GM08714 (cell line): ENCODE measurements around the gene PAMR1.

Source experiments
- H3K4me3 ChIP-seq: fragments of 200-500 bp; sonication (Bioruptor generic); 2 replicates; pipeline ENCODE4 v1.5.1; 2014; ENCODE audit warnings: mild to moderate bottlenecking, low read length, inconsistent platforms
- ZNF274 ChIP-seq: IDR thresholded peaks from 2 replicates; pipeline ENCODE4 v1.6.1; 2012; ENCODE audit warnings: mild to moderate bottlenecking, low read depth, low read length

The PAMR1 gene

GRCh38 chr11:35424157-35424940, 101.1 kb downstream of the PAMR1 start:
- TF ChIP-seq ZNF274: no peak
- no peak overlapping the region for H3K4me3 ChIP-seq

GRCh38 chr11:35420371-35420770, 105.0 kb downstream of the PAMR1 start:
- no peak for TF ChIP-seq ZNF274
- no peak overlapping the region for H3K4me3 ChIP-seq

DNA sequence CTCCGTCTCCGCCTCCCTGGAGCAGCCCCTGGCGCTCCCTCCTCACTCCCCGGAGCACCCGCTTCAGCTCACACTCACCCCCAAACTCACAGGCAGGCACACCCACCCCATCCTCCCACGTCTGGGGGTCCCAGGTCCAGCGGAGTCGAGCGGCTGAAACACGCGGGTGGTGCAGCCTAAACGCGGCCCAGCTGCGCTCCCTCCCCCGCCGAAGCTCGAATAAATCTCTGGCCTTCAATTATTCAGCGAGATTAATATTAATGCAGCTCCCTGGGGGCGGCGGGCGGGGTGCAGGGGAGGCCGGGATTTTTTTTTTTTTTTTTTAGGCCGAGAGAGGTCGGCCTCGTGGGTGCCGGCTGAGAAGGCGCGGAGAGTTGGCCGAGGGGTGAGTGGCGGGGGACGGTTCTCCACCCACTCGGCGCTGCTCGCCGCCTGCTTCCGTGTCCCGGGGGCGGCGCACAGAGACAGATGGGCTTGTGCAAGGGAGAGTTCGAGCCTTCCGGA, 105.5 kb downstream of the PAMR1 start:
- H3K4me3 ChIP-seq: no peak overlapping the region; the same call in 1 of the 2 replicates
- TF ChIP-seq ZNF274: no peak

GRCh38 chr11:35419184-35419829, 106.1 kb downstream of the PAMR1 start, which contains the start of gene SLC1A2:
SLC1A2 (minus strand) TSS chr11:35419558; CDS start chr11:35418966, 592 bp downstream.
- peak within 1 kb of the TSS; percentile 36; the same call in 1 of the 2 replicates for H3K4me3 ChIP-seq
- TF ChIP-seq ZNF274: no peak

GRCh38 chr11:35418282-35419183, 106.9 kb downstream of the PAMR1 start:
- H3K4me3 ChIP-seq: peak overlapping the region; percentile 36; the same call in 1 of the 2 replicates
- TF ChIP-seq ZNF274: no peak

DNA sequence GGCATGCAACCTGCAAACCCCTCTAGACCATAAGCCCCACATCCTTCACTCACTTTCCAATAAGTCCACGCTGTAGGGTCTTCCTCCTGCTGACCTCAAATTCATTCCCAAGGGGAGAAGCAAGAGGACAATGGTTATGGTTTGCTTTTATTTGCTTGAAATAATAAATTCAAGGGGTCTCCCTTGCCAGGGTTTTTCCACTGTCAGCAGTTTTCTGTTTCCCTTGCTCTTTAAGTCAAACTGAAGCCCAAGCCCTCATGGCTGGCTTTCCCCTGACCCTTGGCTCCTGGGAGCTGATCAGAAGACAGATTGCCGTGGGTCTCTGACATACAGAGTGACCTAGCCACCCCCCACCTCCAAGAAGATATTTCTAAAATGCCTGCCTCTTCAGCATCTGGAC, 109.9 kb downstream of the PAMR1 start:
- TF ChIP-seq ZNF274: no peak

GRCh38 chr11:35414776-35415175, 110.6 kb downstream of the PAMR1 start:
- H3K4me3 ChIP-seq: no peak overlapping the region
- TF ChIP-seq ZNF274: no peak

More for the DNA sequence above, 109.9 kb downstream of the PAMR1 start:
- no peak overlapping the region for H3K4me3 ChIP-seq

- no peak overlapping the region for H3K4me3 ChIP-seq
- no peak for TF ChIP-seq ZNF274
These were observed 111.1 kb downstream of the PAMR1 start for GRCh38 chr11:35414311-35414710.

DNA sequence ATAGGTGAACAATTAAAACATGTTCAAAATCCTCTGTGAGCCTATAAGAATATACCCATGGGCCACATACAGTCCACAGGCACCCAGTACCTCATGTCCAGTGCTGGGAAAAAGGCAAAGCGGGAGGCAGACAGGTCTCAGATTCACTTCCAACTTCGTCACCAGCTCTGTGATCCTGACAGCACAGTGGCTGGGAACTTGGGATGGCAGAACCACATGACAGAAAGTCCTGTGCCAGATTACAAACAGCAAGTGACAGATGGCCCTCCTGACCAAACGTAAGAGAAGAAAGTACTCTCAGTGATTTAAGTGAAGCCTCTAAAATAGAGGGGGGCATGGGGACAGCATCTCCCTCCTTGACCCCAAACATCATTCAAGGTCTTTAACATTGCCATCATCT, 111.8 kb downstream of the PAMR1 start:
- TF ChIP-seq ZNF274: no peak
- H3K4me3 ChIP-seq: no peak overlapping the region

- no peak for TF ChIP-seq ZNF274
- H3K4me3 ChIP-seq: no peak overlapping the region
These were observed 113.1 kb downstream of the PAMR1 start for GRCh38 chr11:35412285-35412684.

DNA sequence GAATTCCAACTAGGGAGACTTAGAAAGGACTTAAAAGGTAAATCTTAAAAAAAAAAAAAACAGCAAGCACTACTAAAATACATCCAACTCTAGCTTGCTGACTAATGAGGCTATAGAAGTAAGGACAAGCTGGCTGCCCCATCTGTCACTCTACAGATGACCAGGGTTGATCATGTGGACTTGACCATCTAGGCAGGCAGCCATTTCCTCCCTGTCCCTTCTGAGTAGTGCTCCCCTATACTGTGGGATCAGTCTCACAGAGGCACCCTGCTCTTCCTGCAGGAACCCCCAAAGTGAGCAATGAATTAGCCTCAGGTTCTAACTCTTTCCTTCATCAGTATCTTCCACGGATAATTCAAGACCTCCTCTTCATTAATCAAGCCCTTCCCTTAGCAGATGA, 118.4 kb downstream of the PAMR1 start:
- no peak for TF ChIP-seq ZNF274

DNA sequence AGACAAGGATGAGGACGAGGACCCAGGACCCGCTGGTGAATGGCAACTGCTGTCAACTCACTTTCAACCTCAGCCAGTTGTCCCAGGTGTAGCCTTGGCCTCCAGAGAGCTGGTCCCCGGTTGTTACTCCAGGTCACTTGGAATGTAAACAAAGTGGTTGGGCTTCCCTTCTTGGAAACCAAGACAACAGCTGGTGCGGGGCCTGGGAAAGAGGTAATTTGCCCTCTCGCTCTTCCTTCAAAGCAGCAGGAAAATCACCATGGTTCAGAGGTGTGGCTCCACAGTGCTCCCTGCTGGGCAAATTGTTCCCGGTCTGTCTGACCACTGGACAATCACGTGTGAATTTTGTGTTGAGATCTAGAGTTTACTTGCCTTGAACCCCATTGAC, 121.0 kb downstream of the PAMR1 start:
- no peak overlapping the region for H3K4me3 ChIP-seq
- no peak for TF ChIP-seq ZNF274

More for the DNA sequence above, 118.4 kb downstream of the PAMR1 start:
- H3K4me3 ChIP-seq: no peak overlapping the region

DNA sequence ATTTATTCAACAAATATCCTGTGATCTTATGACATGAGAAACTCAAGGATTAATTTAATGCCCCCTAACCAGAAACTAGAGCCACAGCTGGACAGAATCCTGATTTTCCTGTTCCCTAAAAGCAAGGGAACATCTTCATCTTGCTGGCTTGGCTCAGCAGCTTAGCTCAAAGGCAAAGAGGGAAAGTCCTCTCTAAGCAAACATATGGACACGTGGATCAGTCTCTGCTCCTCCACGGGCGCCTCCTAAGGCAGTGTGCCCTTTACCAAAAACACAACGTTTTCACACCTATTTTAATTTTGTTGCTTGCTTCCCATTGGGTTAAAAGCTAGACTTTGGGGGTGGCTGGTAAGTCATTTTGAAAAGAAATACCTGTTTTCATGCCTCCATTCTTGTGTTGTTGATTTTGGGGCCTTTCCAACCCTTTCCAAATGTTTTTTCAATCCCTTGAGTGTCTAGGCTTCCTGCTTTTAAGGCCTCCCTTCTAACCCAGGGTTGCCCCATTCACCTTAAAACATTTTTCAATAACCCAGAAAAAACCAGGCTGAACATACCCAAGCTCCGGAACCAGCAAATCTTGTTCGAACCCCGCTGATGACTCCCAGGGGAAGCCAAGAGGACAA, 121.5 kb downstream of the PAMR1 start:
- H3K4me3 ChIP-seq: no peak overlapping the region
- no peak for TF ChIP-seq ZNF274
